ENCODE data around the gene NANS.
"Not testable (repeated sequence)": the region's sequence is repeated elsewhere in the genome, so short reads cannot be mapped to it uniquely, and the experiment has no call there.

GRCh38 chr9:98090674-98091073 lies 34.1 kb downstream of the NANS start:
- not testable (repeated sequence) for TF ChIP-seq CTCF (IDR thresholded peaks at IDR 0.05; ENCODE audit: low read depth, low read length, missing input control); TAF1 (conservative IDR thresholded peaks at IDR 0.05); RXRA (IDR thresholded peaks at IDR 0.05); YY1 (IDR thresholded peaks at IDR 0.05); RAD21 (IDR thresholded peaks at IDR 0.05); NR2F2 (IDR thresholded peaks at IDR 0.05); FOXA1 (IDR thresholded peaks at IDR 0.05); HNF4G (IDR thresholded peaks at IDR 0.05); SP1 (IDR thresholded peaks at IDR 0.05); HNF4A (conservative IDR thresholded peaks at IDR 0.05)
